RPMI8226 (cell line): Measurements from ENCODE around the gene ACTR1A.
"Not testable (repeated sequence)": the region's sequence is repeated elsewhere in the genome, so short reads cannot be mapped to it uniquely, and the experiment has no call there.

Experiments
- DNase-seq: peaks from one replicate; pipeline ENCODE4 v3.0.0-alpha.2; 2015

Gene ACTR1A

GRCh38 chr10:102480396-102480795, 22.1 kb downstream of the ACTR1A start:
- no peak for DNase-seq

GRCh38 chr10:102479651-102480050, 22.9 kb downstream of the ACTR1A start:
- no peak for DNase-seq

- DNase-seq: no peak
Measured at GRCh38 chr10:102476466-102477141, 25.9 kb downstream of the ACTR1A start.

- DNase-seq: no peak
Measured at GRCh38 chr10:102475451-102476040, 27.0 kb downstream of the ACTR1A start.

- DNase-seq: no peak
Measured at GRCh38 chr10:102473445-102474331, 28.8 kb downstream of the ACTR1A start.

- DNase-seq: no peak
Measured at GRCh38 chr10:102470579-102471546, 31.6 kb downstream of the ACTR1A start.

- no peak for DNase-seq
Measured at GRCh38 chr10:102468683-102469082, 33.8 kb downstream of the ACTR1A start.

DNA sequence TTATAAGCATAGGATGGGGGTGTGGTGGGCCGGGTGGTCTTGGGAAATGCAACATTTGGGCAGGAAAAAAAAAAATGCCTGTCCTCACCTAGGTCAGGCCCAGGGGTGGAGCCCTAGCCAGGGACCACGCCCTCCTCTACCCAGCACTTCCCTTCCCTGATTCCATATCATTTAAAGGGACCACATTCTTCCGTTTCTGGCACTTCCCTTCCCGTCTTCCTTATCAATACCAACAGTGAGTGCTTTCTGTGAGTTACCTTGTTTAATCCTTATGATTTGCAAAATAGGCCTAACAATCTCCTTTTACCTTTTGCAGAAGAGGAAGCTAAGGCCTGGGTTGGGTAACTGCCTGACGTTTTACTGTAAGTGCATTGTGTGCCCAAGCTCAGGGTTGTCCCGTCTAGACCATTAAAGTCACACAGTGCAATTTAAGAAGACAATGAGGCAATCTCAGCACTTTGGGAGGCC, 34.5 kb downstream of the ACTR1A start:
- DNase-seq: no peak

GRCh38 chr10:102467318-102467717, 35.2 kb downstream of the ACTR1A start:
- no peak for DNase-seq

GRCh38 chr10:102465466-102465865, 37.0 kb downstream of the ACTR1A start:
- no peak for DNase-seq

GRCh38 chr10:102463983-102464382, 38.5 kb downstream of the ACTR1A start:
- DNase-seq: no peak

GRCh38 chr10:102462512-102463054, 39.9 kb downstream of the ACTR1A start:
- no peak for DNase-seq

DNA sequence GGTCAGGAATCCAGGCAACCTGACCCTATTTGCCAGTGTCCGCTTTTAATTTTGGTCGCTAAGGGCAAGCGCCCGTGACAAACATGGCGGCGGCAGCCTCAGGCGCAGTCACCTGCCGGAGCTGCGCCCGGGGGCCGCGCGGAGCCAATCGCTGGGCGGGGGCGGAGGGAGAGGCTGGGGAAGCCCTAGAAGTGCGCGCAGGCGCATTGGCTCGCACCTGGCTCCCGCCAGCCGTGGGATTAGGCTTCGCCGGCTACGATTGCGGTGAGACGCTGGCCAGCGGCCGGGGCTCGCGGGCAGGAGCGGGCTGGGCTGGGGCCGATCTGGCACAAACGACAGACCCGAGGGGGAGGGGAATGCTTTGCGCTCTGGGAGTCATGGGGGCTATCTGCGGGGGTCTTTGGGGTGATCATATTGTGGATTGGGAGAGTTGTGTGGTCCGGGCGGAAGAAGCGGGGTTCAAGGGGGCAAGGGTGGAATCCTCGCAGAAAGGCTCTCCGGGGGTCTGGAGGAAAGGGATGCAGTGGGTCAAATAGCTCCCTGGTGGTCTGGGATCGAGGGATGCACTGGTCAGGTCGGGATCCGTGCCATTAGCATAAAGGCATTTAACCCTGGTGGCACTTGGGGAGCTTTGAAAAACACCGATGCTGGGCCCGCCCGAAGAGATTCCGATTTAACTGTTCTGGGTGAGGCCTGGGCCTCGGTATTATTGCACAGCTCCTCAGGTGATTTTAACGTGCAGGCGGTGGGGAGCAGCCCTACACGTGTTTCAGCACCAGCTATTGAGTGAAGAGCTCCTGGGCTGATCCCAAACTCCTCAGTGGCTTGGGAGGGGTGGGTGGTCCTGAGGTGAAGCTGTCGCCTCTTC, 41.1 kb downstream of the ACTR1A start:
- peak; percentile 94 for DNase-seq

GRCh38 chr10:102460836-102461186, 41.7 kb downstream of the ACTR1A start:
- no peak for DNase-seq

- no peak for DNase-seq
Measured at GRCh38 chr10:102458656-102459055, 43.9 kb downstream of the ACTR1A start.

DNA sequence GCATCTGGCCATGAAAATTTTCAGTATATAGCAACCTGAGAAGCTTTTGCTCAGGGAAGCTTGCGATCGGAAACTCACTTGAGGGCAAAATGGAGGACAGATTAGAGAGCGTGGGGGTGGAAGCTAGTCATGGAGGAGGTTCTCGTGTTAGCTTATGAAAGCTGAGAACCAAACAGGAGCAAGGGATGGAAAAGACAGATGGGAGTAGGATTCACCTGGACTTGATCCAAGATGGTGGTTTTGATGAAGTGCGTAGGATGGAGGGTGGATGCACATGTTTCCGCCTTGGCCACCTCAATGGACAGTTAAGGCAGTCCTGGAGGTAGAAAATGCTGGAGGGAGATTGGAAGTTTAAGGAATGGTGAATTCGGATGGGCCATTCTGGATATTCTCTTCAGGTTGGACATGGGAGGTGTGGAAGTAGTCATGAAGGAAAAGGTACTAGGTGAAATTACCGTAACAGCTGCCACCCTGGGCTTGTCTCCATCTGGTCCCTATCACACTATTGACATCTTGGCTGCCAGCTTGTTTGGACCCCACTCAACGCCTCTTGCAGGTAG, 44.8 kb downstream of the ACTR1A start:
- DNase-seq: no peak

DNA sequence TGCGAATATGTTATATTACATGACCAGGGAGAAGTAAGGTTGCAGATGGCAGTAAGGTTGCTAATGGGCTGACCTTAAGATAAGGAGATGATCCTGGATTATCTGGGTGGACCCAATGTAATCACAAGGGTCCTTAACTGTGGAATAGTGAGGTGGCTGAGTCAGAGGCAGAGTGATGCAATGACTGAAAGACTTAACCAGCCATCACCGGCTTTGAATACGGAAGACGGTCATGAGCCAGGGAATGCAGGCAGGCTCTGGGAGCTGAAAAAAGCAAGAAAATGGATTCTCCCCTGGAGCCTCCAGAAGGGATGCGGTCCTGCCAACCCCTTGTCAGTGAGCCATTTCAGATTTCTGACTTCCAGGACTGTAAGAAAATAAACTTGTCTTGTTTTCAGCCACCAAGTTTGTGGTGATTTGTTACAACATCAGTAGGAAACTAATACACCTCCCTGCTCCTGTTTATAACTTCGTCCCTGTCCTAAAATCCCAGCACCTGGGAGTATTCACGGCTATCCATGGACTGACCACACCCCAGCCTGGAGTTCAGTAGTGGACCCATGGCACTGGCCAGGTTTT, 46.5 kb downstream of the ACTR1A start:
- DNase-seq: no peak

- DNase-seq: not testable (repeated sequence)
Measured at GRCh38 chr10:102454662-102455487, 47.6 kb downstream of the ACTR1A start.

DNA sequence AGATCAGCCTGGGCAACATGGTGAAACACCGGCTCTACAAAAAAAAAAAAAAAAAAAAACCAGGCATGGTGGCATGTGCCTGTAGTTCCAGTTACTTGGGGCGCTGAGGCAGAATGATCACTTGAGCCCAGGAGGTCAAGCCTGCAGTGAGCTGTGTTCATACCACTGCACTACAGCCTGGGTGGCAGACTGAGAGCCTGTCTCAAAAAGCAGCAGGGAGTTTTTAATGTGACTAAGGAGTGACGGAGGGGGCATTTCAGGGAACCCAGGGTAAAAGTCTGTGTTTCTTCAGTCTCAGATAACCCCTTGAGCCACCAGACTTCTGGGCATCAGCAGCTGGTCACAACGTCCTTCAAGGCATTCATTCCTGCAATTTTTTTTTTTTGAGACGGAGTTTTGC, 49.0 kb downstream of the ACTR1A start:
- DNase-seq: no peak
